Endothelial cell (in vitro differentiated cells): ENCODE results near the gene CADPS. TPM values are rescaled to one million over a fixed set of nuclear protein-coding genes. Genes with fewer than 3 reads are reported as not detected.

Experiments used
- DNase-seq: peaks from one replicate; pipeline ENCODE4 v3.0.0; 2021; ENCODE audit warnings: low spot score
- H3K27ac Mint-ChIP-seq: one replicate; pipeline ENCODE4 v1.8.0; 2021; ENCODE audit warnings: mixed read lengths, inconsistent platforms; ENCODE audit not compliant: unreplicated experiment
- H3K27me3 Mint-ChIP-seq: one replicate; pipeline ENCODE4 v1.8.0; 2021; ENCODE audit warnings: mild to moderate bottlenecking, moderate library complexity, mixed read lengths, inconsistent platforms; ENCODE audit not compliant: unreplicated experiment
- H3K36me3 Mint-ChIP-seq: one replicate; pipeline ENCODE4 v1.8.0; 2021; ENCODE audit warnings: mild to moderate bottlenecking, low read depth, mixed read lengths, inconsistent platforms; ENCODE audit not compliant: unreplicated experiment
- H3K4me1 Mint-ChIP-seq: one replicate; pipeline ENCODE4 v1.8.0; 2021; ENCODE audit warnings: mild to moderate bottlenecking, mixed read lengths, inconsistent platforms; ENCODE audit not compliant: unreplicated experiment
- H3K4me3 Mint-ChIP-seq: one replicate; pipeline ENCODE4 v1.8.0; 2021; ENCODE audit warnings: mild to moderate bottlenecking, mixed read lengths, inconsistent platforms; ENCODE audit not compliant: unreplicated experiment
- H3K9me3 Mint-ChIP-seq: one replicate; pipeline ENCODE4 v1.8.0; 2021; ENCODE audit warnings: mixed read lengths, inconsistent platforms; ENCODE audit not compliant: unreplicated experiment
- total RNA-seq: library from RNA; stranded (reverse); fragmentation: NEBNext Ultra II Directional; extraction: Animal tissue kit (Norgen Biotek cat#: 25700); gene quantifications from one replicate; pipeline ENCODE4 v1.2.1, GENCODE V29; 2021; ENCODE audit not compliant: unreplicated experiment
- TF ChIP-seq, protein P1 (sequence below): fragments of 200-600 bp; sonication (generic); IDR thresholded peaks from one replicate; pipeline ENCODE4 v1.5.0; 2021; ENCODE audit warnings: antibody characterized with exemption; ENCODE audit not compliant: unreplicated experiment

Gene CADPS
- total RNA-seq, 1 donor from 2014 or later, result 0.26 TPM

DNA sequence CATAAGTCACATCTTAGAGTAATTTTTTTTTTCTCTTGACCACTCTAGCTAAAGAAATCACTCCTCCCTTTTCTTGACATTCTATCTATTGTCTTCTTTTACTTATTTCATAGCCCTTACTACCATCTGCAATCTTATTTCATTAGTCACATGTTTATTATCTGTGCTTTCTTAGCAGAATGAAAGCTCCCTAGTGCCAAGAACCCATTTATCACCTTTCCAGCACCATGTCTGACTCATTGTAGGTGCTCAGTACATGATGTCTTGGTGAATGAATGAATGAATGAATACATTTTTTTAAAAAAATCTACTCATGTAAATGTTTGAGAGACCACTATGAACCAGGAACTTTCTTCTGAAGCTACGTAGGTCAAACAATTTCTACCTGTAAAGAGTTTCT lies 157.2 kb downstream of the CADPS start:
- no peak for DNase-seq
- no peaks in the 10 kb centered on the region for H3K4me1 Mint-ChIP-seq
- H3K27me3 Mint-ChIP-seq, result no peaks in the 10 kb centered on the region
- H3K36me3 Mint-ChIP-seq, result no peaks in the 10 kb centered on the region
- H3K27ac Mint-ChIP-seq, result no peak overlapping the region
- H3K9me3 Mint-ChIP-seq, result no peaks in the 10 kb centered on the region
- H3K4me3 Mint-ChIP-seq, result no peak overlapping the region
- TF ChIP-seq, protein P1, sequence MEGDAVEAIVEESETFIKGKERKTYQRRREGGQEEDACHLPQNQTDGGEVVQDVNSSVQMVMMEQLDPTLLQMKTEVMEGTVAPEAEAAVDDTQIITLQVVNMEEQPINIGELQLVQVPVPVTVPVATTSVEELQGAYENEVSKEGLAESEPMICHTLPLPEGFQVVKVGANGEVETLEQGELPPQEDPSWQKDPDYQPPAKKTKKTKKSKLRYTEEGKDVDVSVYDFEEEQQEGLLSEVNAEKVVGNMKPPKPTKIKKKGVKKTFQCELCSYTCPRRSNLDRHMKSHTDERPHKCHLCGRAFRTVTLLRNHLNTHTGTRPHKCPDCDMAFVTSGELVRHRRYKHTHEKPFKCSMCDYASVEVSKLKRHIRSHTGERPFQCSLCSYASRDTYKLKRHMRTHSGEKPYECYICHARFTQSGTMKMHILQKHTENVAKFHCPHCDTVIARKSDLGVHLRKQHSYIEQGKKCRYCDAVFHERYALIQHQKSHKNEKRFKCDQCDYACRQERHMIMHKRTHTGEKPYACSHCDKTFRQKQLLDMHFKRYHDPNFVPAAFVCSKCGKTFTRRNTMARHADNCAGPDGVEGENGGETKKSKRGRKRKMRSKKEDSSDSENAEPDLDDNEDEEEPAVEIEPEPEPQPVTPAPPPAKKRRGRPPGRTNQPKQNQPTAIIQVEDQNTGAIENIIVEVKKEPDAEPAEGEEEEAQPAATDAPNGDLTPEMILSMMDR, result no peak

DNA sequence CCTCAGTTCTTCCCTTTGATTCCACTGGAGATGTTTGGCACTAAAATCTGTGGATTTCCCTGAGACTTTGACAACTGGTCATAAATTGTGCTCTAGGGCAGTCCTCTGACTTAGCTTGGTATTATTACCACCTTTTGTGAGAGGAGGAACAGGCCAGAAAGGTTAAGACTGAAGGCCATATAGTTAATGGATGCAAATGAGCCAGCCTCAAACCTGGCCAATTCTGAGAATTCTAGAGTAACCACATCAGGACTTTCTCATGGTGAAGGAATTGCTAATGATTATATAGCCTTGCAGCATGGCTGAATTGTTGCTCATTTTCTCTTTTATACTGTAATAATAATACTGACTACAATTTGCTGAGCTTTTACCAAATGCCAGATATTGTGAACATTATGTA lies 162.5 kb downstream of the CADPS start:
- Mint-ChIP-seq H3K4me1 (peaks cover 8% of the 10 kb centered on the region), H3K27ac (no peak overlapping the region), H3K9me3 (no peaks in the 10 kb centered on the region), H3K36me3 (no peaks in the 10 kb centered on the region), H3K4me3 (no peak overlapping the region), H3K27me3 (peaks cover 2% of the 10 kb centered on the region)
- TF ChIP-seq, protein P1, result no peak
- DNase-seq, result no peak

DNA sequence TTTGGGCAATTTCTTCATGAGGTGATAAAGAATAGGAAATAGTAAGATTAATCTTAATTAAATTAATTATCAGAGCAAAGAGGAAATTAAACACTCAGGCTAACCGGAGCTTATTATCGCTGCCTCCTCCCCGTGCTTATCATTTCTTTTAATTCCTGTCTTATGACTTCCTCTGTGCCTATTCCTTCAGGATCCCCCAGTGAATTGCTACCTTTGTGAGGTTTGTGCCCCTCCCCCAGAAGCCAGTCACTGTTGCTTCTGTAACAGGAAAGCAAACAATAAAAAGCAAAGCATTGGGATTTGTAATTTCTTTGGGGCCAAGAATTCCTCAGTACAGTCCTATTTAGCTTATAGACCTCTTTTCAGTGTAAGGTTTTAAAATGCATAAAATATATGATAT lies 164.5 kb downstream of the CADPS start:
- TF ChIP-seq, protein P1, result no peak
- Mint-ChIP-seq H3K36me3 (no peaks in the 10 kb centered on the region), H3K4me1 (peaks cover 8% of the 10 kb centered on the region), H3K27me3 (peaks cover 2% of the 10 kb centered on the region), H3K4me3 (no peak overlapping the region), H3K9me3 (no peaks in the 10 kb centered on the region), H3K27ac (no peak overlapping the region)
- no peak for DNase-seq

DNA sequence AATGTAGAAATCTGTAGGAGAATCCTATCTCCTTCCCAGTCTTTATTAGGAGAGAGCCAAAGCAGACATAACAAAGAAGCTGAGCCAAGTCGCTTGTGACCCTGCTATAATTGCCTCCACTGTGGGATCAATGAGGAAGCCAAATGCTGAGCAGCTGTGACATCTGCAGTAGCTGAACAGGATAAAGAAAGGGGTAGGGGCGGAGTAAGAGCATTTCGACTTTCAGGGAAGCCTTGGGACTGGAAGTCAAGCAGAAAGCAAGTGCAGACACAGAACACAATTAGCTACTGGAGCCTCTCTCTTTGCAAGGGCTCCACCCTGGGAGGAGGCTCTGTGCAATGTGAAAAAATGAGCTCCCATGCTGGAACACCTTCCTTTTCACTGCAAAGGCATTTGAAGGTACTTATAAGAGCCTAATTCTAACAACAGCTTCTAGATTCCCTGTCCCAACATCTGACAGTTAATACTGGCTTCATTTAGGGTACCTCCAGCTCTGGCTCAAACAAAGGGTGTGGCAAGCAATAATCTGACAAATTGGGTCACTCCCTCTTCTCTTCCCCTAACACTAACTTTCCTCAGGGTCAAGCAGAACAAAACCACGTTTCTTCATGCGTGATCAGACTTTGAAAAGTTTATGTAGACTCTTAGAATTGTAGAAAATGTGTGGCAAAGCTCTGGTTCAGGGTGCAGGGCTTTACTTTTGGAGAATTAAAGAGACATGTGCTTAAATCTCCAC lies 166.4 kb downstream of the CADPS start:
- H3K27ac Mint-ChIP-seq, result no peak overlapping the region
- peaks cover 8% of the 10 kb centered on the region for H3K4me1 Mint-ChIP-seq
- TF ChIP-seq, protein P1, result no peak
- H3K27me3 Mint-ChIP-seq, result peaks cover 2% of the 10 kb centered on the region
- no peaks in the 10 kb centered on the region for H3K36me3 Mint-ChIP-seq
- DNase-seq, result no peak
- no peaks in the 10 kb centered on the region for H3K9me3 Mint-ChIP-seq
- no peak overlapping the region for H3K4me3 Mint-ChIP-seq

DNA sequence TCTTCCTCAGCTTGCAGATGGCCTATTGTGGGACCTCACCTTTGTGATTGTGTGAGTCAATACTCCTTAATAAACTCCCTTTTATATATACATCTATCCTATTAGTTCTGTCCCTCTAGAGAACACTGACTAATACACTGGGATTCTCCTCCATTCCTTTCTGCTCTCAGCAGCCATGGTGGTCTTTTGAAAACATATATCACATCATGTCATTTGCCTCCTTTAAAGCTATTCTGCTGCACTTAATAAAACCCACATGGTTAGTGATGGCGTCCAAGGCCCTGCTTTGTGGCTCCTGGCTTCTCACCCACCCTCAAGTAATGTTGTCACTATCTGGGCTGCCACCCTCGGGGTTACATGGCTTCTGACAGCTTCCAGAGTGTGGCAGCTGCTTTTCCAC lies 169.5 kb downstream of the CADPS start:
- no peaks in the 10 kb centered on the region for H3K36me3 Mint-ChIP-seq
- DNase-seq, result no peak
- H3K27ac Mint-ChIP-seq, result no peak overlapping the region
- peaks cover 2% of the 10 kb centered on the region for H3K27me3 Mint-ChIP-seq
- no peak overlapping the region for H3K4me3 Mint-ChIP-seq
- no peaks in the 10 kb centered on the region for H3K9me3 Mint-ChIP-seq
- peaks cover 6% of the 10 kb centered on the region for H3K4me1 Mint-ChIP-seq
- TF ChIP-seq, protein P1, result no peak
